GM19397 (cell line): ENCODE data around the gene C7.
"Not testable (repeated sequence)": the region's sequence is repeated elsewhere in the genome, so short reads cannot be mapped to it uniquely, and the experiment has no call there.

Source experiments
- ATAC-seq: cut with Tn5 transposase; IDR thresholded peaks from one replicate; pipeline ENCODE4 v1.9.1; 2021; ENCODE audit warnings: mild to moderate bottlenecking, moderate library complexity; ENCODE audit not compliant: unreplicated experiment

Gene C7

DNA sequence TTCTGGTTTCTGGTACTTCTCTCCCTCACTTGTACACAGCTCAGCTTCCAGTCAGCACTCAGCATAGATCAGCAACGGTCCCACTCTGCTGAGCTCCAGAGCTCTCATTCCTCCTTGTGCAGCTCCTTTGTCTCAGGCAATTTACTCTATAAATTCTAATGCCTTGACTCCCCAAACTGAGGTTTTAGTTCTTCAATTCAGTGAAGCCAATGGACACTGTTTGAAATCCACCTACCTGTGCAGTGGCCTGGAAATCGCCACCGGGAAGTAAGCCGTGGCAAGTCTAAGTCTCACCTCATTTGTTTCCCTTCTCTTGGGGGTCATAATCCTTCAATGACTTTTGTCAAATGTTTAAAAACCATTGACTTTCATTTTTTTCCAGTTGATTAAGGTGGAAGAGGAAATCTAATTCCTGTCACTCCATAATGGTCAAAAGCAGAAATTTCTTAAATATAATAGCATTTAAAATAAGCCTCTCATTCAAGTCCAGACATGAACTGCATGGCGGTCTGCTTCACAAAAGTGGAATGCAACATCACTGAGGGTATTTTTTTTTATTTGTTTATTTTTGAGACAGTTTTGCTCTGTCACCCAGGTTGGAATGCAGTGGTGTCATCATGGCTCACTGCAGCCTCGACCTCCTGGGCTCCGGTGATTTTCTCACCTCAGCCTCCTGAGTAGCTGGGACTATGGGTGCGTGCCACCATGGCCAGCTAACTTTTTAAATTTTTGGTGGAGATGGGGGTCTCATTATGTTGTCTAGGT lies 79.6 kb downstream of the C7 start:
- ATAC-seq = no peak

DNA sequence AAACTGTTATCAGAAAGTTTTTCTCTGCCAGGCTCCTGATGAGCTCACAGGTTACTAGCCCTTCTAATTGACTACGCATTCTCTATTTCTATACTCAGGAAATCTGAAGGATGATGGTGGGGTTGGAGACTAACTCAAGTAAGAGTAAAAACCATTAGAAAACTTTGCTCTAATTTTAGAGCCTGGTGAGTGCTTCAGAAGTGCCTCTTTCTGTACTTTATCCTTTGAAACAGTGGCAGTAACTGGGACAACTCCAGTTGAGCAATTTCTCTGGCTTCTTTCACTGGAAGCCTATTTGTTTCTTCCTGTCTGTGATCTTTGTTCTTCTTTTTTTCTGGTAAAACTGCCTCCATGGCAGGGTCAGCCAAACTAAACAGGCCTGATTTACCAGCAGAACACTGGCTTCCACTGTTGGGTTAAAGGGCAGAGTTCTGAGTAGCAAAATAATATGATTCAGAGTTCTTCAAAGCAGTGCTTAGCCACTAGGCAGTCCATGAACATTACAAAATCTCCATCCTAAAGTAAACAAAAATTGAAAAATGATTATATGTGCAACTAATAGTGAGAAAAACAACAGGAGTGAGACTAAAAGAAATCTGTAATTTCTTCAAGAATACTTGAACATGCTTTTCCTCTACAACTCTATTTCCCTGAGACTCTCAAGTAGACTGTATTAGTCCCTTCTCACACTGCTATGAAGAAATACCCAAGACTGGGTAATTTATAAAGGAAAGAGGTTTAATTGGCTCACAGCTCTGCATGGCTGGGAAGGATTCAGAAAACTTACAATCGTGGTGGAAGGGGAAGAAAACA lies 82.1 kb downstream of the C7 start:
- ATAC-seq = no peak

DNA sequence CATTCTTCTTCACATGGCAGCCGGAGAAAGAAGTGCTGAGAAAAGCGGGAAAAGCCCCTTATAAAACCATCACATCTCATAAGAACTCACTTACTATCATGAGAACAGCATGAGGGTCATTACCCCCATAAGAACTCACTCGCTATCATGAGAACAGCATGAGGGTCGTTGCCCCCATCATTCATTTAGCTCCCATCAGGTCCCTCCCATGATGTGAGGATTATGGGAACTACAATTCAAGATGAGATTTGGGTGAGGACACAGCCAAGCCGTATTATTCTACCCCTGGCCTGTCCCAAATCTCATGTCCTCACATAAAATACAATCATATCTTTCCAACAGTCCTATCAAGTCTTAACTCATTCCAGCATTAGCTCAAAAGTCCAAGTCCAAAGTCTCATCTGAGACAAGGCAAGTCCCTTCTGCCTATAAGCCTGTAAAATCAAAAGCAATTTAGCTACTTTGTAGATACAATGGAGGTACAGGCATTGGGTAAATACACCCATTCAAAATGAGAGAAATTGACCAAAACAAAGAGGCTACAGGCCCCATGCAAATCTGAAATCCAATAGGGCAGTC lies 82.8 kb downstream of the C7 start:
- no peak for ATAC-seq

DNA sequence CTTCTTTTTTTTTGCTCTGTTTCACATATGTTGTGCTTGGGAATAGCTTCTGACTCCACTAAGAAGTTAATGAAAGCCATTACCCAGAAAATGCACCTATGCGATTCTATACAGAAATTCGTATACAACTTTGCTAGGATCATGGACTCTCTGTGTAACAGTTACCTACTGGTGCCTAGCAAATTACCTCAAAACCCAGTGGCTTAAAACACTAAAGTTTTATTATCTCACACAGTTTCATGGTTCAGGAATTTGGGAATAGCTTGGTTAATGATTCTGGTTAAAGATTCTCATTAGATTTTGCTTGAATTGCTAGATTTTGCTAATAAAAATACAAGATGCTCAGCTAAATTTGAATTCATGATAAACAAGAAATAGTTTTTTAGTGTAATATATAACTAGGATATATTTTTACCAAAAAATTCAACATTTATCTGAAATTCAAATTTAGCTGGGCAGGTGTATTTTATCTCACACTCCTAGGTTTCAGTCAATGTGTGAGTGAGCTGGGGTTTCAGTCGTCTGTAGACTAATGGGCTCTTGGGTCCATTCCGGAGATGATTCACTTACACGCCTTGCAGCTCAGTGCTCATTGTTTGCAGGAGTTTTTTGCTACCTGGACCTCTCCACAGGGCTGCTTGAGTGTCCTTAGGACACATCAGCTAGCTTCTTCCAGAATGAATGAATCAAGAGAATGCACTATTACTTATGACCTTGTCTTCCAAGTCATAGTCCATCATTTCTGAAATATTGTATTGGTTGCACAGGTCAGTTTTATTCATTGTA lies 86.7 kb downstream of the C7 start:
- ATAC-seq = no peak

DNA sequence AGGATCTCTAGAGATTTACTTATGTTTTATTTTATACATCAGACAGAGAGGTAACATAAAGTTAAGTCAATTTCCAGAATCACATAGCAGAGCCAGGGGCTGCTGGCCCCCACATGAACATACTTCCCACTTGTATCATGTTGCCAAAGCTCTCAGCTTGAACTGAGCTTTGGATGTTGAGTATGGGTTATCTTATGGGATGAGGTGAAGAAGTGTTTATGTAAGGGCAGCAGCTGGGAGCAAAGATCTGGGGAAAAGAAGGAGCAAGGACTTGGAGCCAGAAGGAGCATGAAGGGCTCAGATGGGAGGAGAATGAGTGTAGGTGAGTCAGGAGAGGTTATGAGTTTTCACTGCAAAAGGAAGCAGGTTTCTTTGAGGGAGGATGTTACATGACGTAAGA lies 89.8 kb downstream of the C7 start:
- no peak for ATAC-seq

DNA sequence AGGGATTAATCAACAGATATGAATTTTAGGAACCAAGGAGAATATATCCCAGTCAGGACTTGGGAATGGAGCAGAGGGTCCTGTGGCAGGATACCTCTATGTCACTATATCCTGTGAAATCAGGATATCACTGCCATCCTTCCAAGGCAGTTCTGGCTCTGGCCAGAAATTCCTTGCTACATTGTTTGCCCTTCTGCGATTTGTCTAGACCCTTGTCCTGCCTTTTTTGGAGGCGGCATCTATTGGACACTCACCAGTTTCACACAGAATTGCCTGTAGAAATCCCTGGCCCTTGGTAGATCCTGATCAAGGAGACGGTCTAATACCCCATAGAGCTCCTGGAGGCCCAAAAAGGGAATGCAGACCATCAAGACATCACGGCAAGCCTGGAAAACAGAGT lies 90.7 kb downstream of the C7 start:
- ATAC-seq = no peak

DNA sequence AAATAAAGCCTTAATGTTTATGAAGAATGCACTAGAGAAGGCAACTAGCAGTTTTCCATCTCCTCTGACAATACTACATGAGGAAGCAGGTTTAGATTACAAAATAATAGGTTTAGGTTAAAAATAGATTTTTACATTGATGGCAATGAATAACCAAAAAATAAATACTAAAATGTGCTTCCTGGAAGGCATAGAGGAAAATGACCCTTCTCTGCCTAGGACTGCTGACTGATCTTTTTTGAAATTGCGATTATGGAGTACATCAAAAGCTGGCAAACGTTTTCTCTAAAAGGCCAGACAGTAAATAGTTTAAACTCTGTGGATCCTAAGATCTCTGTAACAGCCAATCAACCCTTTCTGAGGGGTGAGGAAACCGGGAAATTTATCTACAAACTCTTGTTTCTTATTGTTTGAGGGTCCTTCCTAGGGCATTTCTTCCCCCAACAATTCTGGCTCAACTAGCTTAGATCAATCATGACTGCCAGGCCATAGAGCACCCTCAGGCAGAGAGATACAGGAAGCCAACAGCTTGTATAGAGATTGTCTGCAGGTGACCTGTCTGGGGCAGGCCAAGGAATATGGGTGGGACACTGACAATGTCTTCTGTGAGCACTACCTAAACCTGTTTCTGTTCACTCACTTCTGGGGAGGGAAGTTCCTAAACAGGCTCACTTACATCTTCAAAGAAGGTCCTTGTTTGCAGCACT lies 94.5 kb downstream of the C7 start:
- ATAC-seq = no peak

DNA sequence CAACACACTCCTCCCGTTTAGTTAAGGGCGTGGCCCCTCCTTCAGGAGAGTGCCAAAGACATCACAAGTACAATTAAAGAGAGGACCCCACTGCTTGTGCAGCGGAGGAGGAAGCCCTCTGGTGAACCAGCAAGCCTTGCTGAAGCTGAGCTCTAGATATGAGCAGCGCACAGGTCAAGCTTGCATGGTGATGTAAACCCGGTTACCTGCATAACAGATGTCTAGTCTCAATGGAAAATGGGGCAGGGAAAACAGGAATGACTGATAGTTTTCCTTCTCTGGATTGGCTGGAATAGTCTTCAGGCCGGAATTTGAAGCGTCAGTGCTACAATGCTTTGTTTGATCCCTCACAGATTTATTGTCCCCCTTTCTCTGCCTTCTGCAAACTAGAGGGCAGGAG lies 95.6 kb downstream of the C7 start:
- ATAC-seq = no peak

DNA sequence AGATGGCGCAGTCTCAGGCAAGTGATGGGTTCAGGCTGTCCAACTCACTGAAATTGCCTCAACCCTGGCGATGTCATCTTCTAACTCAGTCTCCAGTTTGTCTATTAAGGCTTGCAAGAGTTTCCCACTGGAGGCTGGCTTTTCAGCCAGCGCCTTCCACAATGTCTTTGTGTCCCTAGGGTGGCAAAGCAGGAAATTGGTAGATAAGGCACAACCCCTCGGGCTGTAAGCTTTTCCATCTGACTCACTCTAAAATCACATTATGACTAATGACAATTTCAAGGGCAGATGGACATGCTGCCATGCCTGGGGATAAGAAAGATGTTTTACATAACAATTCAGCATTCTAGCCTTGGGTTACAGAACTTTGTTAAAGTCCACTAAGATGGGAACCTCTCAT lies 99.9 kb downstream of the C7 start:
- ATAC-seq = no peak

DNA sequence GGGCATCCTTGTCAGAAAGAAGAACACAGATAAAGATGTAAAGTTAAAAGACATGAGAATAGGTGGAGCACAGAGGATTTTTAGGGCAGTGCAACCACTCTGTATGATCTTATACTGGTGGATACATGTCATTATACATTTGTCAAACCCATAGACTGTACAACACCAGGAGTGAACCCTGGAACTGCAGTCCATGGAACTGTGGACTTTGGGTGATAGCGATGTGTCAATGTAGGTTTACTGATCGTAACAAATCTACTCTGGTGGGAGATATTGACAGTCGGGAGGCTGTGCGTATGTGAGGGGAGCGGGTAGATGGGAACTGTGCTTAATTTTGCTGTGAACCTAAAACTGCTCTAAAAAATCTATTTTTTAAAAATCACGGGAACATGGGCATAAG lies 101.3 kb downstream of the C7 start:
- no peak for ATAC-seq

DNA sequence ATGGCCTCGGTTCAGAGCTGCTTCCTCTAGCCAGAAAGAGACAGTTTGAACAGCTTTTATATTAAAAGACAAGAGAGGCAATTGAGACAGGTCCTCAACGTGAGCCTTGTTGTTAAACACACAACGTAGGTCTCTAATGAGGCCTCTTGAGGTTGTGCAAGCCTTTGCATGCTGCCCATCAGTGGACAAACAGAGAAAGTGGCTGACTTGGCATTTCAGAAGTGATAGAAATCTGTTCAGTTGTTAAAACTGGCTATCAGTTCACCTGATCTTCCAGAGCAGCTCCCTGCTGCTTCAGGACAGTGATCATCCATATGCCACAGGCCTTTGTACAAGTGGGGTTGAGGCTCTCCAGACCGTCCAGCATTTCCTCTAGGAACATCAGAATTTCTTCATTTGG lies 103.0 kb downstream of the C7 start:
- no peak for ATAC-seq

DNA sequence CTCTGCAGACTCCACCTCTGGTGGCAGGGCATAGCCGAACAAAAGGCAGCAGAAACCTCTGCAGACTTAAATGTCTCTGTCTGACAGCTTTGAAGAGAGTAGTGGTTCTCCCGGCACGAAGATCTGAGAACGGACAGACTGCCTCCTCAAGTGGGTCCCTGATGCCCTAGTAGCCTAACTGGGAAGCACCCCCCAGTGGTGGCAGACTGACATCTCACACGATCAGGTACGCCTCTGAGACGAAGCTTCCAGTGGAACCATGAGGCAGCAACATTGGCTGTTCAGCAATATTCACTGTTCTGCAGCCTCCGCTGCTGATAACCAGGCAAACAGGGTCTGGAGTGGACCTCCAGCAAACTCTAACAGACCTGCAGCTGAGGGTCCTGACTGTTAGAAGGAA lies 113.3 kb downstream of the C7 start:
- ATAC-seq = not testable (repeated sequence)
